GM19463 (cell line): ENCODE results near the gene TWIST1.

Source experiments
- ATAC-seq: cut with Tn5 transposase; IDR thresholded peaks from one replicate; pipeline ENCODE4 v1.9.1; 2021; ENCODE audit warnings: mild to moderate bottlenecking, moderate library complexity; ENCODE audit not compliant: unreplicated experiment

TWIST1 gene

DNA sequence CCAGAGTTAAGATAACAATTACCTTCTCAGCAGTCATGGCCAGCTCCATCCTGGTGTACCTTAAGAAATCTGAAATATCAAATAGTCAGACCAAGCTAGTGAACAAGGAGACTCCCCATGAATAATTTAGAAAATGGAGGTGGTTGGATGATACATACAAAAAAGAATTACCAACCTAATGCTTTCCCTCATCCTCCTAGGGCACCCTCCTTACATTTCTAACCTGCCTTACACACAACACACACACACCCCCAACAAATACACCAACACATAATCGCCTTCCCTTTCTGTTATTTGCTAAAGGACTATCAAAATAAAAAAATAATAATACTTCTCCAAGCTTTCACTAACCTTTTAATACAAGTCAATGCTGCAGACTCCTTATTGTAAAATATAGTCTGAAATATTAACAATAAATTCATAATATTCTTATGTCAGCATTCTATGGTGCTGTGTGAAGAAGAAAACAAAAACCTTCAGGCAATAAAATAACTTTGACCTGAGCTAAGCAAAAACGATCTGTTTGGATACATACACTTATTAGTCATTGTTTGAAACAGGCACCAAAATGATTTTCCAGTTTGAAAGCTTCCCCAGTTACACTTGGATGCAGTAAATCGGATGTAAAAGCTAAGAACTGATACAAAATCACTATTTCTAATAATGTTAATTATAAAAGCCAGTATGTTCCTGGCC lies 3.4 kb downstream of the TWIST1 start:
- ATAC-seq, result no peak

DNA sequence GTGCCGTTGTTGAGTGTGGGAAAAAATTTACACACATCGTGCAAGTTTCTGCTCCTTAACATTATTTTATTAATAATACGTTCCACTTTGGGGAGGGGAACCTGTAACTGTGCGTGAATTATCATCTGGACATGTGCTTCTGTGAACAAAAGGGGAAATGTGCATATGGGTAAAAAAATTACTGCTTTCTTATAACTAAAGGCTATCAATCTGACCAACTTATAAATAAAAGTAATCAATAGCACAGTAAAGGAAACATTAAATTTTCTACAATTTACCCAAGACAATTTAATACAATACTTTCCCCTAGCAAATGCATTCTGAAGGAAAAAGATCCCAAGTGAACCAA lies 4.5 kb downstream of the TWIST1 start:
- no peak for ATAC-seq

DNA sequence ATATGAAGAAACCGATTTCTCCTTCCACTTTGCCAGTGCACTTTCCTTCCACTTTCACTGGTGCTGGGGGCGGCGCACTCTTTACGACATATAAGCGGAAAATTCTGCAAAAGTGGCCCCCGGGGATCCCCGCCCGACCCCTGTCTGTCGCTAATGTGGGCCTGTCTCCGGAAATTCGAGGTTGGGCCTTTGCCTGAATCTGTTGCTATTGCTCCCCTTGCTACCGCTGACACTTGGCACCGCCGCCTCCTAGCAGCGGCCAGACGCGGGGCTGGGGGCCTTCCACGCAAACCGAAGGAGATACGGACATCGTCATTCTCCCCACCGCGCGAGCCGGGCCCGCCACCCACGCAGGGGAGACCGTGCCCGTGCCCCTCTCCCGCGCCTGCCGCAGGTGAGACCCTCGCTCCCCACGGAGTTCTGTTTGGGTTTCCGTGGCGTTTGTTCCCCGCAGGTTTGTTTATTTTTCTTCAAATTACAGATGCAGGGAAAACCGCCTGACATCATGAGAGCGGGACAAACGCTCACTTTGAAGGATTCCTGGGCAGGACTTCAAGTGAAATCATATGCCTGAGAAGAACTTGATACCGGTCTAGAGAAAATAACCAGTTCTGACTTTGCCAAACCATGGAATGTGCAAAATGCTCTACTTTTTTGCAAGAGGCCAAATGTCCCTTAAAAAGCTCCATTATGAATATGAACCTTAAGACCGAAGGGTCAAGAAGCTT lies 5.0 kb downstream of the TWIST1 start:
- no peak for ATAC-seq

DNA sequence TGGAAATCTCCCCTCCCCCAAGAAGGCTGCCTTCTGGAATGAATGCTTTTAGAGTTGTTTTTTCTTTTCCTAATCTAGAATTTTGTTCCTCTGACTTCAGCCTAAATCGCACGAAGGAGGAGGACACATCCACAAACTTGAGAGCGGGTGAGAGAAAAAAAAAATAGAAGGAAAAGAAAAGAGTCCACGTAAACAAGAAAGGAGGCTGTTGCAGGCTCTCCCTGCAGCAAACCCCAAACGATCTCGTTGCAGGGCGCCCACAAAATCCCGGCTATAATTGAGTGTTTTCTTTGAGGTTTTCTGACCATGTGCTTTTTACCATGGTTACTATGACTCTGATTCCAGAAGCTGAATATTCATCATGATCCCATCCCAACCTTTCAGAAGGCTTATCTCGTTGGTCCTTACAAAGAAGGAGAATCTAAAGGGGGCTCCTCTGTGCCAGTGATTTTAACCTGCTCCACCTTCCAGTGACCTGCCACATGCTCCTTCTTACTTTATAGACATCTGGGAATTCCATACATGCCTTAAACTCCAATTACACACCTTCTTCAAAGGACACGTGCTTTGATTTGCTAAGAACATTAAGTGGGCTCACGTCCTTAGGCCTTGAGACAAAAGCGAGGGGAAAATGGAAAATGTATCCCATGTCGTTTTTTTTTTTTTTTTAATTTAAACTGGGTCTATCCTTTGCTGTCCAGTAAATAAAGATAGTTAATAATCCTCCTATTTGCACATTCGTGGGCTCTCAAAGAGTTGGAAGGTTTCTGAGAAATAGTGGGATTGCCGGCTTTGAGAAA lies 5.8 kb downstream of the TWIST1 start:
- ATAC-seq, result no peak

DNA sequence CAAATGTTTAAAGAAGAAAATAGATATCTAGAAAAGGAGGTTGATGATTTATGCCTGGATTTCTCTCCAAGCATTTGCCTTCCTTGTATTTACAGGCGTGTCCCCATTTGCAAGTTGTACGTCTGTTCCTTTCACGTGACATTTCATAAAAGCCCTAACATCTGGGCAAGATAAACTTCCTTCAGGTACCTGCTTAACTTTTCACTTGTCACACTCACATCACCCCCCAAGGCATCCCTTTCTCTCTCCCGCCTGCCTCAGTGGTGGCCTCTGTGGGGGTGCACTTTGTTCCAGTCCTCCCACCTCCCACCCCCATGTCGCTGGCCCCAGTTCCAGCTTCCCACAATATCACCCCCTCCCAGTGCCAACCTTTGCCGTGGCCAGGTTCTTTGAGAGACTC lies 6.7 kb downstream of the TWIST1 start:
- no peak for ATAC-seq

DNA sequence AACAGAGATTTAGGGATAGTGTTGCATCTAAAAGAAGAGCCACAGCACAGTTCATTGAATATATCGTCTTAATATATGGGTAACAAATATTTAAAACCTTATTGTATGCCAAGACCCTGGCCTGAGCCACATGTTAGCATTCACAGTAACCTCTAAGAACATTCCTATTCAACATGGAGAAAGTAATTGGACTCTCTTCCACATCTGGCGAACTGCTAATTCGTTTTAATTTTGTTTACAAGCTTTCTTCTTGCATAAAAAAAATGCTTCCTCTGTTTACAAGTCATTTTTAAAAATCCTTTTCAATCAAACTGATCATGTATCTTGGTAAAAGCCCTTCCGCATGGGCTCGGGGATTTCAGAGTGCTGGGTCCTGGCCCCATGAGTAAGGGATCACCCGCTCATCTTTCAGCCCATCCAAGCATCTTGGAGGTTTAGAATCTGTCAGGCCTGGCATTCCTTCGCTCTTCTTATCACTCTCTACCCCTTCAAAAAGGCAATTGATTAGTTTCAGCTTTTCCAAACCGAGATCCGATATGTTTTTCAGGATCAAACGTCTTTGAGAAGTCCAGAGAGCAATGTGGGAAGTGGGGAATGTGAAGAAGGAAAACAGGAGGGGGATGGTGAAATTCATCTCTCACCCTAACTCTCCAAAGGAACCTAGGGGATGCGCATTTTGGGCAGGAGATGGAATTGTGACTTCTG lies 7.3 kb downstream of the TWIST1 start:
- no peak for ATAC-seq

DNA sequence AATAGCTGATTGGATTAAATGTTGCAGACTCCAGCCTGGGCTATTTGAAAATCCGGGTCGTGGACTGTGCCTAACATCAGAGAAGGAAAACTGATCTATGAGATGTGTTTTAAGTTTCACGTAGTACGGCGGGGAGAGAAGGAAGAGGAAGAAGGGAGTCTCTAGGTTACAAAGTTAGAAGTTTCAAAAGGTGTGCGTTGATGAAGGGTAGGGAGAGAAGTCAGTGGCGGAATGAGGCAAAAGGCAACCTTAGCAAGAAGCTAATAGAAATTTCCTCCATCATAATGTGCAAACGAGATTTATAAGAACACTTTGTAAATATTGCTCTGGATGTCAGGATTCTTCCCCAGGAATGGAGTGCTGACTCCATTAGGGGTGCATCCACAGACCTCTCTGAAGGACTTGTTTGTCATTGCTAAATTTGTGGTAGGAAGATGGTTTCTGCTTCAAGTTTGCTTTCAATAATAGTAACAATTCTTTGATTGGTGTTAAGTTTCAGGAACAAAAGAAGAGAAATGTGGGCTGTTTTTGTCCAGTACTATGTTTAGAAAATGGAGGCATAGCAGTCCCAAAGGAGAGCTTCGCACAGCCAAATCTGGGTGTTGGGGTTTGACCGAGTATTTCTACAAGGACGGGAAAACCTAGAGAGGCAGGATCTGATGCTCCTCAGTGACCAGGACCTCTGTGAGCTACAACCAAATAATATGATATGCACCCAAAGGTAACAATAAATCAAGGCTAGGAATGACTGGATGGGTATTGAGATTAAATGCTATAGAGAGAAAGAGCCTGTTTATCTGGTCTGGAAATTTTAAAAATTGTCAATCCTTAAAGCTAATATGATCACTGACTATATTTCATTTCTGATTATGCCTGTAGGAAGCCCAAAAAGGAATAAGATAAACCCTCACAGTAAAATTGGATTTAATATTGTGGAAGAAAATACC lies 8.2 kb downstream of the TWIST1 start:
- no peak for ATAC-seq

DNA sequence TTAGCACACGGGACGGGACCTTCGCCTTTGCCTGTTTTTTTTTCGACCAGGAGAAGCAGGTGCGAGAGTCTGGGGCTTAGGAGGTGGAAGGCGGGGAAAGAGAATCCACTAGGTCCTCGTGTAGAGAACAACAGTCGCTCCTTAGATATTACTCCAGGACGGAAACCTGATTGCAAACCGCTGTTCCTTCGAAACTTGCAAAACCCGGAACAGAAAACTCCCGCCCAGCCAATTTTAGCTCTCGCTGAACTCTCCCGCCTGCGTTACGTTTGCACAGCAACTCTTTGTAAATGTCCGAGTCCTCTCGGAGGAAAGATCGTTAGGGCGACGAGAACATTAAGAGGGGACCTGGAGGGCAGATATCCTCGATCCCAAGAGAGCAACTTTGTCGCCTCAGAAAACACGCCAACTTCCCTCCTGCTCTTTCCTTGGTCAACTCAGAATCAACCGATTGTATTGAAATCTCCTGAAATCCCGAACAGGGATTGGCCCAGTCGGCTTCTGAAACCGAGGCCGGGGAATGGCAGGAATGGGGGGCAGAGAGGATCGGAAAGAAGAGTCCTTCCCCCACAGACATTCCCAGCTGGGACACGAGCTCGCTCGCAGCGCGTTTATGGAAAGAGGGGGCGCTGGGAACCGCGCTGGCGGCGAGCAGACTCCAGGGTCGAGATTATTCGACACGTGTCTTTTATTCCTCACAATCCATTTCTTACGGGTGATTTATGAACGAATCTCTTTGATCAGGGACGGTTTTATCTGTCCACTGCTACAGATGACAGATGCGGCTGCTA lies 9.9 kb downstream of the TWIST1 start:
- ATAC-seq, result no peak

DNA sequence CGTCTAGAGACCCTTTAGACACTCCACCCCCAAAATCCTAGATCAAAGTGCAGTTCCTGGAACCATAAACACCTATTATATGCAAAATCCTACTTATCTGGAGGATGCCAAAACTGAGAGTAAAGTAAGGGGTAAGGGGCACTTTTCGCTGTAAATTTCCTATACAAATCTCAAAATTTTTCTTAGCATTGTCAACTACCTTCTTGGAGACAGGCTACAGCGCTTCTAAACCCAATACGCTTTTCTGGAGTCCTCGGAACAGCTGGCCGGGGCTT lies 10.4 kb downstream of the TWIST1 start:
- ATAC-seq, result no peak

DNA sequence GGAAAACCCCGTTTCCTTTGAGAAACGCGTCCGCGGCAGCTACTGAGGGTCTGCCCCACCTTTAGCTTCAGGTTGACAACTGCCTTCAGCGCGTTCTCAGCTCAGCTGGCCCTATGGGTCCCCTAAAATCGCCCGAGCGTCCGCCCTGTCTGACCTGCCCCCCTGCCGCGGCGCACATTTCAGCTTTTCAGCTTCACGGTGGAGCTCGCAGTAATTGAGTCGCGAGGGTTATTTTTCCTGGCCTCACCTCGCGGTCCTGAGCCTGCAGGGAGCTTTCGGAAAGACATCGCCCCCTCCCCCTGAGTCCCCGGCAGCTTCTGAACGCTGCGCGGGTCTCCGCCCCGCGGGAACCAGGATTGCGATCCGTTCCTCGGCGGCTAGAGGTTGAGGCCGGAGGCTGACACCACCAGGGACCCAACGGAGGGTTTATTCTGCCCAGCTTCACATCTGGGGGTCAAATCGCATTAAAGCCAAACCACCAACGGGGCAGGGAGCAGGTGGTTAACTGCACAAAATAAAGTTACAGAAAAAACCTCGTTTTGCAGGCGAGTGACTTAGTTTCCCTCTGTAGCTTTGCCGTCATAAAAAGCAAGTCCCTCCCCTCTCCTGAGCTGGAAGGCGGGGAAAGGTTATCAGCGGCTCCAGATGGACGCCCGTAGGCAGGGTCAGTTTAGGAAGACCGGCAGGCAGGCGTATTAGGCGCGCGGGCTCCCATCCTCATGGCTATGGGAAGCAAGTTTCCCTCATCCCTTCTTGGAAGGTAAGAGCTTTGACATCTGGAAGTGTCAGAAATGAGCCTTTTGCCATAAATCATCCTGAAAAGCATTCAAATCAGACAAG lies 11.0 kb downstream of the TWIST1 start:
- no peak for ATAC-seq

DNA sequence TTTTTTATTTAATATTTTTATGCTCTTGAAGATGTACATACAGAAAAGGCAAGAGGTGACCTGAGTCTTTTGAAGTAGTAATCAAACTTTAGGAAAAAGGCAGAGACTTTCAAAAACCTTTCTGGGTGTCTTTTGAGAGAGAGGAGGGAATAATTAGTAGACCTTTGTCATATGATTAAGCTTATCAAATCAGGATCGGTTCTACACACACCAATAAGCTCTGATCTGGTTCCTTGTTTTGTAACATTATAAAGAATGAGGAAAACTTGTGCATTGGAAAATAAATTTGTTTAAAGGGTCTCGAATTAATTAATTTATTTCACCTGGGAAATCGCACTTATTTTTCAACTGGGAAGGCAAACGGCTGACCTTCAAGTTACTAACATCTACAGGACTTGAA lies 11.9 kb downstream of the TWIST1 start:
- no peak for ATAC-seq

DNA sequence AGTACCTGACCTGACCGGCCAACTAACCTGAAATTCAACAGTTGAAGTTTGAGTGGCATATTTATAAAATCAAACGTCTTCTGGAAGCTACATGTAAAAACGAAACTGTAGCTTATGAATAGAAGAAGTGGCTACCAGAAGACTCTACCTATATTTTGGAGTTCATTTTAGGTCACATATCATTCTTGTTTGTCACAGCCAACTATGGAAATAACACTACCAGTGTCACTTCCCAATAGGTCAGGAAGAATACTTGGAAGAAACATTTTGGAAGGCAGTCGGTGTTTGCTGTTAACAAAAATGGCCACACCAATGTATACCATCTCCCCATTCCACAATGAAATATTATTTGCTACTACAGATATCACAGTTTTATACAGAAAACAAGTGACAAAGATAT lies 12.6 kb downstream of the TWIST1 start:
- no peak for ATAC-seq

DNA sequence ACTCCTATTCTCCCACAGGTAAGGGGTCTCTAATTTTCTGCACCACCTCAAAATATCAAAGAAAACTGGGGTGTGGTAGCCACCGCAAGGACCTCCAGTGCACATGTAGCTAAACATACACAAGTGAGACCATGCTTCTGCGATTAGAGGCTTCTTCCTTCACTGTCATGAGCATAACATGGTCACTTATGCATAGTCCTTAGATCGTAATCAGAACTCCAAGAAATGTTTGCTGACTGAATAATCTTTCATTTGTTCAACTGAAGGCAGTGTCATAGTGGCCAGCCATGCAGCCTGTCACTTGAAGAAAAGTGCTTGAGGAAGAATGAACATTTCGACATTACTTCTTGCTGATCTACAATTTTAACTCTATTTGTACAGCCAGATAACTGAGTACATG lies 14.6 kb downstream of the TWIST1 start:
- ATAC-seq, result no peak

DNA sequence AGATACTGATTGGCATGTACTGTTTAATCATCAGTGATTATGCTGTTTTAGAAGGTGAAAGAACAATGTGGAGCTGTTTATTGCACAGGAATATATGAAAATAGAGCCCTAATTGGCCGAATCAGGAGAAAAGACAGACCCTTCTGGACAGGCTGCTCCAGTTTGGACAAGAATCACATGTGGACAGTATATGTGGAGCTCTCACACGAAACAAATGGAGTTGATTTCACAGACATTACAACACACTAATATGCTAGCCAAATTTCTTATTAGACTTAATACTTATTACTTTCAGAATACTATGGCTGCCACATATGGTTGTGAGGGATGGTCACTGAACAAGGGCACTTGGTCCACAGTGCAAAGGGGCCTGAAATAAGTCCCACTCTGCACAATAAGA lies 15.5 kb downstream of the TWIST1 start:
- ATAC-seq, result no peak

DNA sequence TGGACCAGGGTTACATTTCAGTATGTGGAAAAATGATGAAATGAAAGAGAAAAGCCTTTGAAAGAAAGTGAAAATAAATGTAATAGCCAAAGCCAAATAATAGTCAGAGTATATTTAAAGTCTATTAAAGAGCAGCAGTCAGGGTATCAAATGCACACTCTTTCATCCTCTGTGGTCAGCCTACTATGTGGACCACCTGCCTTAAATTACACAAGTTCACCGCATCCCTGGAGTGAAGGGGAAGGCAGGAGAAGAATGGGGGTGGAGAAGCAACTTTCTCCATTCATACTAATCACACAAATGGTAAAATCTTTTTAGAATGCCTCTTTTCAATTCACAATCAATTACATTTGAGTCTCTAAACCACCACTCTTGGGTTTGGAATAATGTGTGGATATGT lies 16.0 kb downstream of the TWIST1 start:
- no peak for ATAC-seq

DNA sequence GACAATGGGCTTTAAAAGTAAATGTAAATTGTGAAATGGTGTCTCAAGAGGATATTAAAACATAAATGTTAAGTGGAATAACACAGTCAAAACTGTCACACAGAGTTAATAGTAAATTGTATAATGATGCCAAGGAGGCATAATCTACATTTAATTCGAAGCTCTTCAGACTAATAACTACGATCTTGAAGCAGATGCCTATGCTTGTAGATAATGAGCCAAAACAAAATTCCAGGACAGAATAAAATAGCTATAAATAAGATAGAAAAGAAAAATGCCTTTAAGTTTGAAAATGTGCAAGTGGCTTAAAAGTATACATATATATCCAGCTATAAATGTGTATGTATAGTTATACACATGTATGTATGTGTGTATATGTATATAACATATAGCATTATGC lies 17.5 kb downstream of the TWIST1 start:
- ATAC-seq, result no peak

DNA sequence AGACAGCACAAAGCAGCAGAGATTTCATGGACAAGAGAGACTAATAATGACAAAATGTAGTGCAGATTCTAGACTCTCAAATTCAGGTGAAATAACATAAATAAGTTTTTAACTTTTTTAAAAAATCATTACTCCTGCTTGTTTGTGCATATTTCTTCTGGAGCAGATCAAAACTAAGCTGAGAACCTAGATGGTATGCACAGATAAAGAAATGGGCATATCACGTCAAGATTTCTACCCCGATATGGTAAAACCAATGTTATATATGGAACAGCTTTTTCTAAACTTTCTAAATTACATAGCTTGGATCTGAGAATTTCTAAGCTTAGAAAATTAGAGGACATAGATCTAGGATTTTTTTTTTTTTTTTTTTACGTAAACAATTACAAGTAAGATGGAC lies 18.2 kb downstream of the TWIST1 start:
- no peak for ATAC-seq

DNA sequence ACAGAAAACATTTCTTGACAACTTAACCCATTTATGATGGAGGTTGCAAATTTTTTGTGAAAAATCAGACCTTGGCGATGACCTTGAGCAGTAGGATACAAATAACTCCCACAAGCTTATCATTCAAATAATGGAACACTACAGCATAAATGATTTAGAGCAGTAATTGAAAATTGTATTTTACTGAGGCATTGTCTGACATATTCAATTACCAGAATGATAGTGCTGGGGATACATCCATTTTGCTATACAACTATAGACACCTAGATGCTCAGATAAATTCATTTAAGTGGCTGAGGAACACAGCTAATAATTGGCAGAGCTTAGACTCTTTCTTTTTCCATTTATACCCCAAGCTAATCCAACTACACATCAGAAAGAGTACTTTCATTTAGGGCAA lies 18.9 kb downstream of the TWIST1 start:
- ATAC-seq, result no peak
